HEK293 (cell line): ENCODE measurements around the gene NEK11.
"Not testable (repeated sequence)": the region's sequence is repeated elsewhere in the genome, so short reads cannot be mapped to it uniquely, and the experiment has no call there.

ENCODE experiments used
- CTCF ChIA-PET: fragments of 350-600 bp; formaldehyde crosslinking; extraction: SDS; loops from one replicate; lab custom pipeline; 2021; ENCODE audit warnings: antibody characterized with exemption; lab: Yijun Ruan, JAX
- POLR2A ChIA-PET: fragments of 300-600 bp; formaldehyde crosslinking; extraction: SDS; loops from one replicate; lab custom pipeline; 2020; ENCODE audit warnings: antibody characterized with exemption, inconsistent platforms; lab: Yijun Ruan, JAX
- H3K27ac ChIP-seq: fragments of 200-500 bp; sonication (Bioruptor generic); 2 replicates; pipeline ENCODE4 v1.5.1; 2014; ENCODE audit warnings: low read depth, low read length, control low read depth, inconsistent platforms; ENCODE audit errors: extremely low read depth
- H3K36me3 ChIP-seq, 2 experiments: fragments of 200-500 bp in 1 of 2; sonication (Bioruptor generic) in 1 of 2; 1 replicate in 1 of 2; 2 replicates in 1 of 2; pipeline ENCODE4 v1.5.1; 2014 to 2017; ENCODE audit warnings: inconsistent platforms in 2 of 2, low read length in 2 of 2; ENCODE audit not compliant: control insufficient read depth in 2 of 2, insufficient read depth in 1 of 2
- H3K4me1 ChIP-seq: fragments of 200-500 bp; sonication (Bioruptor generic); 2 replicates; pipeline ENCODE4 v1.5.1; 2014; ENCODE audit warnings: mild to moderate bottlenecking, low read length, inconsistent platforms; ENCODE audit not compliant: control insufficient read depth, insufficient read depth
- H3K4me3 ChIP-seq: 2 replicates; pipeline ENCODE4 v1.5.1; 2011; ENCODE audit warnings: low read depth, mild to moderate bottlenecking, control low read depth, low read length, moderate library complexity
- H3K9me3 ChIP-seq: fragments of 200-500 bp; sonication (Bioruptor generic); 2 replicates; pipeline ENCODE4 v1.5.1; 2014; ENCODE audit warnings: low read depth, low read length, inconsistent platforms; ENCODE audit not compliant: control insufficient read depth, insufficient read depth
- PRDM10 ChIP-seq: fragments of 450-650 bp; formaldehyde crosslinking; IDR thresholded peaks from 2 replicates; pipeline ENCODE4 v1.5.1; 2016; ENCODE audit warnings: missing biosample characterization, missing genetic modification characterization
- SCRT1 ChIP-seq: fragments of 450-650 bp; formaldehyde crosslinking; IDR thresholded peaks from 2 replicates; pipeline ENCODE4 v1.5.1; 2016; ENCODE audit warnings: missing biosample characterization, missing genetic modification characterization, borderline replicate concordance
- SP7 ChIP-seq: fragments of 450-650 bp; formaldehyde crosslinking; IDR thresholded peaks from 2 replicates; pipeline ENCODE4 v1.5.1; 2016; ENCODE audit warnings: missing biosample characterization, missing genetic modification characterization
- ZIC2 ChIP-seq: fragments of 450-650 bp; formaldehyde crosslinking; IDR thresholded peaks from 2 replicates; pipeline ENCODE4 v1.5.1; 2016; ENCODE audit warnings: missing biosample characterization, missing genetic modification characterization
- ZNF133 ChIP-seq: fragments of 450-650 bp; formaldehyde crosslinking; IDR thresholded peaks from 2 replicates; pipeline ENCODE4 v1.5.1; 2016; ENCODE audit warnings: missing biosample characterization, missing genetic modification characterization
- ZNF157 ChIP-seq: fragments of 450-650 bp; formaldehyde crosslinking; IDR thresholded peaks from 2 replicates; pipeline ENCODE4 v1.5.1; 2016; ENCODE audit warnings: missing biosample characterization, missing genetic modification characterization
- ZNF26 ChIP-seq: fragments of 450-650 bp; formaldehyde crosslinking; IDR thresholded peaks from 2 replicates; pipeline ENCODE4 v1.5.1; 2016; ENCODE audit warnings: missing biosample characterization, missing genetic modification characterization
- ZNF341 ChIP-seq: fragments of 450-650 bp; formaldehyde crosslinking; IDR thresholded peaks from 2 replicates; pipeline ENCODE4; 2016; ENCODE audit warnings: low read depth, missing biosample characterization, missing genetic modification characterization
- ZNF518A ChIP-seq: fragments of 450-650 bp; formaldehyde crosslinking; conservative IDR thresholded peaks from 2 replicates; pipeline ENCODE4 v1.5.1; 2016; ENCODE audit warnings: low read depth, missing biosample characterization, missing genetic modification characterization
- TF ChIP-seq, protein P1 (sequence below): fragments of 450-650 bp; formaldehyde crosslinking; IDR thresholded peaks from 2 replicates; pipeline ENCODE4 v1.5.1; 2016; ENCODE audit warnings: missing biosample characterization, missing genetic modification characterization, borderline replicate concordance
- TF ChIP-seq, protein P2 (sequence below): fragments of 450-650 bp; formaldehyde crosslinking; IDR thresholded peaks from 2 replicates; pipeline ENCODE4 v1.5.1; 2016; ENCODE audit warnings: missing biosample characterization, missing genetic modification characterization

NEK11 gene

DNA sequence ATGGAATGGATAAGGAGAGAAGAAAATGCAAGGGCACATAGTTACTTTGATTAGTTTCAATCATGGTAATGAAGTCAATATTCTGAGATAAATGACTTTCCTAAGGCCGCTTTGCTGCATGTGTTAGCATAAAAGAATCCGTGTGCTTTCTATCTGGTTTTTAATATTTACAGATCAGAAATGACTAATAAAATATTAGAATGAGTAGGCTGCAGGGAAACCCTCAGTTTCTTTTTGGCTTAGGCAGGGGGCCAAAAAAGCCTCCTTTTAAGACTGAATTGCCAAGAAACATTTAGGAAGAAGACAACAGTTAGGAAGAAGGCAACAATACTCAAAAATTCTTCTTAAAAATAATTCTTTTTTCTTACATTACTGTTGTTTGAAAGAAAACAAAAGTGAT is 11.6 kb downstream of the NEK11 start:
- Histone ChIP-seq H3K36me3 (no peaks in the 10 kb centered on the region), H3K4me3 (no peak overlapping the region), H3K27ac (no peak overlapping the region), H3K4me1 (no peaks in the 10 kb centered on the region), H3K9me3 (no peaks in the 10 kb centered on the region)
- TF ChIP-seq ZNF133 (no peak), SCRT1 (tag by site-specific recombination) (no peak), PRDM10 (tag by site-specific recombination) (no peak), ZNF157 (tag by site-specific recombination) (no peak), ZIC2 (no peak), ZNF341 (tag by site-specific recombination) (no peak), SP7 (no peak), ZNF518A (tag by site-specific recombination) (no peak), ZNF26 (tag by site-specific recombination) (no peak)
- TF ChIP-seq, protein P1, sequence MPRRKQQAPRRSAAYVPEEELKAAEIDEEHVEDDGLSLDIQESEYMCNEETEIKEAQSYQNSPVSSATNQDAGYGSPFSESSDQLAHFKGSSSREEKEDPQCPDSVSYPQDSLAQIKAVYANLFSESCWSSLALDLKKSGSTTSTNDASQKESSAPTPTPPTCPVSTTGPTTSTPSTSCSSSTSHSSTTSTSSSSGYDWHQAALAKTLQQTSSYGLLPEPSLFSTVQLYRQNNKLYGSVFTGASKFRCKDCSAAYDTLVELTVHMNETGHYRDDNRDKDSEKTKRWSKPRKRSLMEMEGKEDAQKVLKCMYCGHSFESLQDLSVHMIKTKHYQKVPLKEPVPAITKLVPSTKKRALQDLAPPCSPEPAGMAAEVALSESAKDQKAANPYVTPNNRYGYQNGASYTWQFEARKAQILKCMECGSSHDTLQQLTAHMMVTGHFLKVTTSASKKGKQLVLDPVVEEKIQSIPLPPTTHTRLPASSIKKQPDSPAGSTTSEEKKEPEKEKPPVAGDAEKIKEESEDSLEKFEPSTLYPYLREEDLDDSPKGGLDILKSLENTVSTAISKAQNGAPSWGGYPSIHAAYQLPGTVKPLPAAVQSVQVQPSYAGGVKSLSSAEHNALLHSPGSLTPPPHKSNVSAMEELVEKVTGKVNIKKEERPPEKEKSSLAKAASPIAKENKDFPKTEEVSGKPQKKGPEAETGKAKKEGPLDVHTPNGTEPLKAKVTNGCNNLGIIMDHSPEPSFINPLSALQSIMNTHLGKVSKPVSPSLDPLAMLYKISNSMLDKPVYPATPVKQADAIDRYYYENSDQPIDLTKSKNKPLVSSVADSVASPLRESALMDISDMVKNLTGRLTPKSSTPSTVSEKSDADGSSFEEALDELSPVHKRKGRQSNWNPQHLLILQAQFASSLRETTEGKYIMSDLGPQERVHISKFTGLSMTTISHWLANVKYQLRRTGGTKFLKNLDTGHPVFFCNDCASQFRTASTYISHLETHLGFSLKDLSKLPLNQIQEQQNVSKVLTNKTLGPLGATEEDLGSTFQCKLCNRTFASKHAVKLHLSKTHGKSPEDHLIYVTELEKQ (tag by site-specific recombination) = no peak
- TF ChIP-seq, protein P2, sequence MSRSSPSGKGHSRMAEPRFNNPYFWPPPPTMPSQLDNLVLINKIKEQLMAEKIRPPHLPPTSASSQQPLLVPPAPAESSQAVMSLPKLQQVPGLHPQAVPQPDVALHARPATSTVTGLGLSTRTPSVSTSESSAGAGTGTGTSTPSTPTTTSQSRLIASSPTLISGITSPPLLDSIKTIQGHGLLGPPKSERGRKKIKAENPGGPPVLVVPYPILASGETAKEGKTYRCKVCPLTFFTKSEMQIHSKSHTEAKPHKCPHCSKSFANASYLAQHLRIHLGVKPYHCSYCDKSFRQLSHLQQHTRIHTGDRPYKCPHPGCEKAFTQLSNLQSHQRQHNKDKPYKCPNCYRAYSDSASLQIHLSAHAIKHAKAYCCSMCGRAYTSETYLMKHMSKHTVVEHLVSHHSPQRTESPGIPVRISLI (tag by site-specific recombination) = no peak
- ChIA-PET POLR2A (no interaction called here), CTCF (interaction anchor here (1.0 to 1.4 kb wide), 3 partner anchors 8 to 1000 kb away, joined by 3 to 5 read pairs (median 3); no protein-coding TSS in a partner anchor)

DNA sequence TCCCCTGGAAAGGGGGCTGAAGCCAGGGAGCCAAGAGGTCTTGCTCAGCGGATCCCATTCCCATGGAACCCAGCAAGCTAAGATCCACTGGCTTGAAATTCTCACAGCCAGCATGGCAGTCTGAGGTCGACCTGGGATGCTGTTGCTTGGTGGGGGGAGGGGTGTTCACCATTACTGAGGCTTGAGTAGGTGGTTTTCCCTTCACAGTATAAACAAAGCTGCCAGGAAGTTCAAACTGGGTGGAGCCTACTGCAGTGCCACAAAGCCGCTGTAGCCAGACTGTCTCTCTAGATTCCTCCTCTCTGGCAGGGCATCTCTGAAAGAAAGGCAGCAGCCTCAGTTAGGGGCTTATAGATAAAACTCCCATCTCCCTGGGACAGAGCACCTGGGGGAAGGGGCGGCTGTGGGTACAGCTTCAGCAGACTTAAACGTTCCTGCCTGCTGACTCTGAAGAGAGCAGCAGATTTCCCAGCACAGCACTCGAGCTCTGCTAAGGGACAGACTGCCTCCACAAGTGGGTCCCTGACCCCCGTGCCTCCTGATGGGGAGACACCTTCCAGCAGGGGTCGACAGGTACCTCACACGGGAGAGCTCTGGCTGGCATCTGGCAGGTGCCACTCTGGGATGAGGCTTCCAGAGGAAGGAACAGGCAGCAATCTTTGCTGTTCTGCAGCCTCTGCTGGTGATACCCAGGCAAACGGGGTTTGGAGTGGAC is 15.8 kb downstream of the NEK11 start:
- H3K4me3 ChIP-seq, H3K36me3 ChIP-seq, H3K27ac ChIP-seq, POLR2A ChIA-PET, H3K4me1 ChIP-seq, H3K9me3 ChIP-seq: not testable (repeated sequence)
- CTCF ChIA-PET = interaction anchor here (0.6 kb wide), 1 partner anchor 170 kb away, joined by 4 read pairs; no protein-coding TSS in a partner anchor
